Measurements from ENCODE around the gene PMS1.

- TF ChIP-seq CTCF (IDR thresholded peaks at IDR 0.05; ENCODE audit: low read length) (no peak), EZH2 (IDR thresholded peaks at IDR 0.05; ENCODE audit: borderline replicate concordance, low read length) (no peak)
Observed at GRCh38 chr2:189799531-189799930, 15.3 kb downstream of the PMS1 start.

All from OCI-LY1 (cell line).